Measurements from ENCODE around the gene TUBB3.

- TF ChIP-seq CAMTA2 (CRISPR knock-in tag; conservative IDR thresholded peaks at IDR 0.05) (no peak), MYBL2 (IDR thresholded peaks at IDR 0.05; ENCODE audit: low read depth) (no peak), MYBL2 (CRISPR knock-in tag; IDR thresholded peaks at IDR 0.05; ENCODE audit: borderline replicate concordance) (no peak)
Measured at GRCh38 chr16:89890200-89890599, 32.9 kb upstream of the TUBB3 start.

Data from K562 (cell line).